Measurements from ENCODE around the gene KRTAP5-11.

DNA sequence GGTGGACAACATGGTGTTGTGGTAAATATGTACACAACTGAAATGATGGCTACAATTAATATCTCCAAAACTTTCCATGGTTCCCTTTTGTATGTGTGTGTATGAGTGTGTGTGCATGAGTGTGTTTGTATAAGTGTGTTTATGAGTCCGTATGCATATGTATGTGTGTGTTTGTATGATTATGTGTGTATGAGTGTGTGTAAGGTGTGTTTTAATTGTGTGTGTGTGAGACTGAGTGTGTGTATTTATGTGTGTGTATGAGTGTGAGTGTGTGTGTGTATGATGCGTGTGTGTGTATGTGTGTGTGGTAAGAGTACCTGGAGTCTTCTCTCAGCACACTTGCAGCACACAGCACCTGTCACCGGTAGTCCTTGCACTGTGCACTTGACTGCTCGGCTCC, 26.7 kb downstream of the KRTAP5-11 start:
- TF ChIP-seq, protein P1, sequence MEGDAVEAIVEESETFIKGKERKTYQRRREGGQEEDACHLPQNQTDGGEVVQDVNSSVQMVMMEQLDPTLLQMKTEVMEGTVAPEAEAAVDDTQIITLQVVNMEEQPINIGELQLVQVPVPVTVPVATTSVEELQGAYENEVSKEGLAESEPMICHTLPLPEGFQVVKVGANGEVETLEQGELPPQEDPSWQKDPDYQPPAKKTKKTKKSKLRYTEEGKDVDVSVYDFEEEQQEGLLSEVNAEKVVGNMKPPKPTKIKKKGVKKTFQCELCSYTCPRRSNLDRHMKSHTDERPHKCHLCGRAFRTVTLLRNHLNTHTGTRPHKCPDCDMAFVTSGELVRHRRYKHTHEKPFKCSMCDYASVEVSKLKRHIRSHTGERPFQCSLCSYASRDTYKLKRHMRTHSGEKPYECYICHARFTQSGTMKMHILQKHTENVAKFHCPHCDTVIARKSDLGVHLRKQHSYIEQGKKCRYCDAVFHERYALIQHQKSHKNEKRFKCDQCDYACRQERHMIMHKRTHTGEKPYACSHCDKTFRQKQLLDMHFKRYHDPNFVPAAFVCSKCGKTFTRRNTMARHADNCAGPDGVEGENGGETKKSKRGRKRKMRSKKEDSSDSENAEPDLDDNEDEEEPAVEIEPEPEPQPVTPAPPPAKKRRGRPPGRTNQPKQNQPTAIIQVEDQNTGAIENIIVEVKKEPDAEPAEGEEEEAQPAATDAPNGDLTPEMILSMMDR (IDR thresholded peaks at IDR 0.05 in 2 of 3, conservative IDR thresholded peaks at IDR 0.05 in 1 of 3; ENCODE audit: borderline replicate concordance in 1 of 3, insufficient read depth in 1 of 3, low read depth in 2 of 3, low read length in 2 of 3) = no peak
- no peak for TF ChIP-seq SP1 (IDR thresholded peaks at IDR 0.05; ENCODE audit: low read depth)
- no peak for TF ChIP-seq POLR2AphosphoS5 (IDR thresholded peaks at IDR 0.05; ENCODE audit: low read depth, low read length)
- TF ChIP-seq, protein P2, sequence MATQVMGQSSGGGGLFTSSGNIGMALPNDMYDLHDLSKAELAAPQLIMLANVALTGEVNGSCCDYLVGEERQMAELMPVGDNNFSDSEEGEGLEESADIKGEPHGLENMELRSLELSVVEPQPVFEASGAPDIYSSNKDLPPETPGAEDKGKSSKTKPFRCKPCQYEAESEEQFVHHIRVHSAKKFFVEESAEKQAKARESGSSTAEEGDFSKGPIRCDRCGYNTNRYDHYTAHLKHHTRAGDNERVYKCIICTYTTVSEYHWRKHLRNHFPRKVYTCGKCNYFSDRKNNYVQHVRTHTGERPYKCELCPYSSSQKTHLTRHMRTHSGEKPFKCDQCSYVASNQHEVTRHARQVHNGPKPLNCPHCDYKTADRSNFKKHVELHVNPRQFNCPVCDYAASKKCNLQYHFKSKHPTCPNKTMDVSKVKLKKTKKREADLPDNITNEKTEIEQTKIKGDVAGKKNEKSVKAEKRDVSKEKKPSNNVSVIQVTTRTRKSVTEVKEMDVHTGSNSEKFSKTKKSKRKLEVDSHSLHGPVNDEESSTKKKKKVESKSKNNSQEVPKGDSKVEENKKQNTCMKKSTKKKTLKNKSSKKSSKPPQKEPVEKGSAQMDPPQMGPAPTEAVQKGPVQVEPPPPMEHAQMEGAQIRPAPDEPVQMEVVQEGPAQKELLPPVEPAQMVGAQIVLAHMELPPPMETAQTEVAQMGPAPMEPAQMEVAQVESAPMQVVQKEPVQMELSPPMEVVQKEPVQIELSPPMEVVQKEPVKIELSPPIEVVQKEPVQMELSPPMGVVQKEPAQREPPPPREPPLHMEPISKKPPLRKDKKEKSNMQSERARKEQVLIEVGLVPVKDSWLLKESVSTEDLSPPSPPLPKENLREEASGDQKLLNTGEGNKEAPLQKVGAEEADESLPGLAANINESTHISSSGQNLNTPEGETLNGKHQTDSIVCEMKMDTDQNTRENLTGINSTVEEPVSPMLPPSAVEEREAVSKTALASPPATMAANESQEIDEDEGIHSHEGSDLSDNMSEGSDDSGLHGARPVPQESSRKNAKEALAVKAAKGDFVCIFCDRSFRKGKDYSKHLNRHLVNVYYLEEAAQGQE (IDR thresholded peaks at IDR 0.05; ENCODE audit: low read depth) = no peak
- TF ChIP-seq POLR2A (IDR thresholded peaks at IDR 0.05; ENCODE audit: borderline replicate concordance, extremely low read depth, insufficient read depth, insufficient read length) = no peak
- TF ChIP-seq CBX3 (IDR thresholded peaks at IDR 0.05; ENCODE audit: low read depth) = no peak
- TF ChIP-seq EZH2 (IDR thresholded peaks at IDR 0.05) = no peak
- TF ChIP-seq SIN3A (IDR thresholded peaks at IDR 0.05; ENCODE audit: low read depth) = no peak
- TF ChIP-seq EZH2phosphoT487 (IDR thresholded peaks at IDR 0.05; ENCODE audit: borderline replicate concordance) = no peak
- TF ChIP-seq ZFX (IDR thresholded peaks at IDR 0.05) = no peak

Data from HCT116 (cell line).